ENCODE data around the gene NLRP13. TPM values are rescaled to one million over a fixed set of nuclear protein-coding genes. Genes with fewer than 3 reads are reported as not detected.

Gene NLRP13
- total and polyA plus RNA-seq, 2 of the 4 experiments (the other 2 are of a cell fraction), result not detected

GRCh38 chr19:55855160-55855559 is 77.0 kb downstream of the NLRP13 start:
- dilution Hi-C loops (cut with HindIII; ENCODE audit: low sequenced_read_pairs, unreplicated experiment) (no loop called here), in situ Hi-C loops (cut with MboI; ENCODE audit: low sequenced_read_pairs) (no loop called here), intact Hi-C loops (cut with micrococcal nuclease) (no loop called here)
- Histone ChIP-seq H3K9me1 (ENCODE audit: insufficient read depth, low read length) (no peaks in the 10 kb centered on the region), H3K36me3 (ENCODE audit: control insufficient read depth, insufficient read depth, low read length) (no peaks in the 10 kb centered on the region), H2BK20ac (ENCODE audit: low read depth, low read length) (no peak overlapping the region), H2AFZ (replicated peaks; ENCODE audit: low read length, poor library complexity) (no peak overlapping the region), H2BK120ac (ENCODE audit: low read depth, low read length) (no peak overlapping the region), H3K27me3 (ENCODE audit: control insufficient read depth, insufficient read depth, low read length) (no peaks in the 10 kb centered on the region), H3K4me1 (ENCODE audit: control insufficient read depth, insufficient read depth, low read length) (no peaks in the 10 kb centered on the region), H3K4me3 (ENCODE audit: insufficient read depth, low read depth, low read length) (no peak overlapping the region), H2AK5ac (ENCODE audit: low read depth, low read length) (no peak overlapping the region), H3K23ac (ENCODE audit: low read depth, low read length) (no peak overlapping the region), H2BK15ac (ENCODE audit: low read depth, low read length) (no peak overlapping the region), H3K14ac (replicated peaks; ENCODE audit: low read depth, low read length) (no peak overlapping the region), H4K20me1 (ENCODE audit: insufficient read depth, low read length) (no peaks in the 10 kb centered on the region), H3K56ac (ENCODE audit: extremely low read depth, insufficient read depth, low read length) (no peak overlapping the region), H4K8ac (ENCODE audit: low read depth in 2 of 2, low read length in 2 of 2) (no peak overlapping the region), H3K9me3 (ENCODE audit: control insufficient read depth, insufficient read depth, low read length) (peaks cover 26% of the 10 kb centered on the region), H3K4ac (ENCODE audit: low read depth, low read length) (no peak overlapping the region), H3K18ac (ENCODE audit: low read depth, low read length) (no peak overlapping the region), H3K79me1 (ENCODE audit: low read depth in 1 of 2, low read length in 2 of 2) (no peaks in the 10 kb centered on the region), H3K27ac (ENCODE audit: insufficient read depth, low read length) (no peak overlapping the region), H4K5ac (ENCODE audit: low read depth, low read length) (no peak overlapping the region), H4K91ac (ENCODE audit: insufficient read depth, low read depth, low read length) (no peak overlapping the region), H2AK9ac (replicated peaks; ENCODE audit: low read depth, low read length, poor library complexity) (no peak overlapping the region), H3K4me2 (ENCODE audit: low read depth, low read length) (no peak overlapping the region), H3K9ac (ENCODE audit: low read depth, low read length) (no peak overlapping the region), H2BK5ac (ENCODE audit: low read depth, low read length, poor library complexity, severe bottlenecking) (no peak overlapping the region)
- ChIA-PET CTCF (no interaction called here), POLR2A (ENCODE audit: unreplicated experiment) (no interaction called here)
- DNase-seq, result no peak
- no CpG with 5 or more reads among the region's 1 CpG for WGBS, 2 experiments (ENCODE audit: extremely low coverage in 2 of 2, insufficient read length in 1 of 2)
- ATAC-seq (ENCODE audit: low read depth), result no peak
- TF ChIP-seq MAFK (IDR thresholded peaks at IDR 0.05; ENCODE audit: low read depth, low read length) (no peak), ELK1 (IDR thresholded peaks at IDR 0.05; ENCODE audit: borderline replicate concordance, low read depth, low read length) (no peak), CHD1 (IDR thresholded peaks at IDR 0.05; ENCODE audit: low read depth, low read length) (no peak), FOS (IDR thresholded peaks at IDR 0.05; ENCODE audit: low read depth, low read length) (no peak), RCOR1 (IDR thresholded peaks at IDR 0.05; ENCODE audit: insufficient replicate concordance, low read length) (no peak), CEBPB (IDR thresholded peaks at IDR 0.05; ENCODE audit: low read depth, low read length) (no peak), RAD21 (IDR thresholded peaks at IDR 0.05; ENCODE audit: low read length) (no peak), MAZ (IDR thresholded peaks at IDR 0.05; ENCODE audit: borderline replicate concordance, low read depth, low read length) (no peak), RFX5 (IDR thresholded peaks at IDR 0.05; ENCODE audit: low read depth, low read length) (no peak)
- no TSS peak for BruUV-seq (replicated peaks)

Other genes with a start within 250 kb of the NLRP13 start
- gene NLRP9, start 193.9 kb downstream of the NLRP13 start, total RNA-seq (2012; rRNA removed), result not detected in 2 replicates
- gene NLRP9, start 193.9 kb downstream of the NLRP13 start, polyA plus RNA-seq (2012; rRNA removed), result not detected in 2 replicates
- not detected in 2 replicates for gene RFPL4A, start 173.2 kb downstream of the NLRP13 start, total RNA-seq (2012; rRNA removed)
- gene RFPL4A, start 173.2 kb downstream of the NLRP13 start, polyA plus RNA-seq (2012; rRNA removed), result 0.07 TPM in 1 of 2 replicates, not detected in the other
- not detected in 2 replicates for gene RFPL4AL1, start 163.2 kb downstream of the NLRP13 start, total RNA-seq (2012; rRNA removed)
- not detected in 2 replicates for gene RFPL4AL1, start 163.2 kb downstream of the NLRP13 start, polyA plus RNA-seq (2012; rRNA removed)
- not detected in 2 replicates for gene NLRP11, start 100.3 kb downstream of the NLRP13 start, total RNA-seq (2012; rRNA removed)
- not detected in 2 replicates for gene NLRP11, start 100.3 kb downstream of the NLRP13 start, polyA plus RNA-seq (2012; rRNA removed)
- not detected in 2 replicates for gene NLRP4, start 95.8 kb downstream of the NLRP13 start, total RNA-seq (2012; rRNA removed)
- not detected in 2 replicates for gene NLRP4, start 95.8 kb downstream of the NLRP13 start, polyA plus RNA-seq (2012; rRNA removed)
- gene NLRP8, start 15.5 kb upstream of the NLRP13 start, total RNA-seq (2012; rRNA removed), result not detected in 2 replicates
- gene NLRP8, start 15.5 kb upstream of the NLRP13 start, polyA plus RNA-seq (2012; rRNA removed), result not detected in 2 replicates
- gene NLRP5, start 54.4 kb upstream of the NLRP13 start, total RNA-seq (2012; rRNA removed), result not detected in 2 replicates
- not detected in 2 replicates for gene NLRP5, start 54.4 kb upstream of the NLRP13 start, polyA plus RNA-seq (2012; rRNA removed)
- 4.8 and 5.6 TPM in 2 replicates for gene ZNF787, start 189.0 kb upstream of the NLRP13 start, total RNA-seq (2012; rRNA removed)
- 11.2 and 17.7 TPM in 2 replicates for gene ZNF787, start 189.0 kb upstream of the NLRP13 start, polyA plus RNA-seq (2012; rRNA removed)
- 2.5 and 3.3 TPM in 2 replicates for gene ZNF444, start 209.0 kb upstream of the NLRP13 start, total RNA-seq (2012; rRNA removed)
- gene ZNF444, start 209.0 kb upstream of the NLRP13 start, polyA plus RNA-seq (2012; rRNA removed), result 20.3 and 25.2 TPM in 2 replicates
- not detected in 2 replicates for gene GALP, start 243.7 kb upstream of the NLRP13 start, total RNA-seq (2012; rRNA removed)
- gene GALP, start 243.7 kb upstream of the NLRP13 start, polyA plus RNA-seq (2012; rRNA removed), result not detected in 2 replicates